Measurements from ENCODE around the gene GCN1.

The GCN1 gene

DNA sequence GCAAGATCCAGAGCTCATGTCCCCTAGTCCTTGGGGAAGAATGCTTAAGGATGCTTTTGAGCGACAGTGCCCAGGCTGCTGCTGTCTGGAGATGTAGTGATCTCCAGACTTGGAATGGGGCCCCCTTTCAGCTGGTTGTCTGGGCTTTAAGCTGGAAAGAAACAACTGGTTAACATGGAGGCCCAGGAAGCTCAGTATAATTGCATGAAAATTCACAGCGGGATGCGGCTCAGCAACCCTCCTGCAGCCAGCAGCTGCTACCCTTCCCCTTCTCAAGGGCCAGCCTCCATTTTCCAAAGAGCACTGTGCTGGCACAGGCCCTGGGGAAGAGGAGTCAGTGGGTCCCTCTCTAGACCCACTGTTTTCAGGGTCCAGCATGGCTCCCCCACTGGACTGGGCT, 104.3 kb downstream of the GCN1 start:
- DNase-seq = no peak

DNA sequence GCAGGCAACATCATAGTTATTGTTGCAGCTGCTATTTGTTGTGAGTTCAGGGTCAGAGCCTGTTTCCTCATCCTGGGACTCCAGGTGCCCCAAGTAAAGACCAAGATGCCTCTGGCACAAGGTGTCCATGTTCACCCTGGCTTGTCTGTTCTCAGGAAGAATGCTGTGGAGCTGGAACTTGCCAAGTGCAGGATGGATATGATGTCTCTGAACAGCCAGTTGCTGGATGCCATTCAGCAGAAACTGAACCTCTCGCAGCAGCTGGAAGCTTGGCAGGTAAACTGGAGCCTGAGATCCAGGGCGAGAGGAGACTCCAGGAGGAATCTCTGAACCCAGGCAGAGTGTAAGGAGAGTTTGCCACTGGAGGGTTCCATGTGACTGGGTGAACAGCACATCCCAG, 104.7 kb downstream of the GCN1 start:
- DNase-seq = no peak

DNA sequence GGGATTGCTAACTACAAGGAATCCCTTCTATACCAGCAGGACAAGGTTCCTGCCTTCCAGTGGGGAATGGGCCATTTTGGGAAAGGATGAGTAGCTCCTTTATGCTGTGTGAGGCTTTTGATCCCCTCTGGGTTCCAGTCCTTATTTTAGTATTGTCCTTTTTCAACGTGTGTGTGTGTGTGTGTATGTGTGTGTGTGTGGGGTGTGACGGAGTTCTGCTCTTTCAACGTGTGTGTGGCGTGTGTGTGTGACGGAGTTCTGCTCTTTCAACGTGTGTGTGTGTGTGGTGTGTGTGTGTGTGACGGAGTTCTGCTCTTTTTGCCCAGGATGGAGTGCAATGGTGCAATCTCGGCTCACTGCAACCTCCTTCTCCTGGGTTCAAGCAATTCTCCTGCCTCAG, 105.4 kb downstream of the GCN1 start:
- DNase-seq = no peak

DNA sequence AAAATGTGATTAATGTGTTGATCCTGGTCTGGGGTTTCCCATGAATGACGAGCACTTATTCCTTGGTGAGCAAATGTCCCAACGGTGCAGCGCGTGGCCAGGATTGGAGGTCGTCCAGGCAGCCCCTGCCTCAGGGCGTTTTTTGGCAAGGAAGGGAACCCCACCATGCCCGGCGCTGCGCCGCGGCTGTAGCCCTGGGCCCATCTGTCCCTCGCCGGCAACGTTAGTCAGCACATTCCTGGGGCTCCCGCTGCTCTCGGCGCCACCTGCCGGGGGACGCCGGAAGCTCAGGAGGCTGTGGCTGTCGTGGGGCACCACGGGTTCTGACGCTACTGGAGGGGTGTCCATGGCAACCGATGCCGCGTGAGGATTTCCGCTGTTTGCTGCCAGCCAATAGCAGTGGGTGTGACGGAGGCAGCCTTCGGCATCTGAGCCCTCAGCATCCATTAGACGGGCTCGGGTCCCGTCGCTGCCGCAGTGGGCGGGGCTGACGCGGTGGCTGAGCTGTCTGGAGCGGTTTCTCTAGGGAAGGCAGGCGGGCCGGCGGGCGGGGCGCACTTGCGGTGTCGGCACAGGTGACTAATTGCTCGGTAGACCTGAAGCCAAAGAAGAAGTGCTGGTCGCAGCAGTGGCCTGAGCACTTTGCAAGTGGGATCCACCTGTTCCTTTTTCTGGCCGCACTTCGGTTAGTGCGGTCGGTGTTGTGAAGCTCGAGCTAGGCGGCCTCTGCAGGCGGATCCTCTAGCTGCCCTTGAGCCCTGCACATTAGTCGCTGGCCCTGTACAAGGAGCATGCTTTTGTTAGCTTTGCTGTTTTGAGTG, 107.5 kb downstream of the GCN1 start:
- peak; percentile 99 to 100 for DNase-seq

DNA sequence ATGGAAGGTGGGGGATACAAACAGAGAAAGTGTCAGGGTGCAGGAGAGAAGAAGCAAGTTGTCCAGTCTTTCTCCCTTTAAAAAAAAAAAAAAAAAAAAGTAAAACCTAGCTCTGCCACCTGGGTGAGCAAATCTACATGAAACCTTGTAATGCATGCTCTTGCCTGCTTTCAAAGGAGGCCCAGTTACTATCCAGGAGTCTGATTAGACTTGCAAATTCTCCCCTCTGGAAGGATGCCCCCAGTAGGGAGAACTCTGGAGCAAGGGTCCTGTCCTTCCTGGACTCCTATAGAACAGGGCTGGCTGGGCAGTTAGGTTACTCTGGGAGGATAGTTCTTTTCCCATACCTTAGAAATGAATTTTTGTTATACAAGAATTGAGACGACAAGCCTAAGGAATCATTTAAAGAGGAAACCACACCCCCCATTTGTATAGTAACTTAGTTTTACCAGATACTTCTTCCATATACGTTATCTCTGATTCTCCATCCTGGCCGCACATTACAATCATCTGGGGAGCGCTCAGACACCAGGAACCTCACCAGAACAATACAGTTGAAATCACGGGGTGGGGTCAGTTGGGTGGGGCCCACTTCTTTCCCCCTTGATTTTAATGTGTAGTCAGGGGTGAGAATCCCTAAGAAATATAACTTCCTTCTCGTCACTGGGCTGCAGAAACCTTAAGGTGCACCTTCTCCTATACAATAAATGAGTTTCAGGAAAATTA, 108.4 kb downstream of the GCN1 start:
- DNase-seq = no peak

DNA sequence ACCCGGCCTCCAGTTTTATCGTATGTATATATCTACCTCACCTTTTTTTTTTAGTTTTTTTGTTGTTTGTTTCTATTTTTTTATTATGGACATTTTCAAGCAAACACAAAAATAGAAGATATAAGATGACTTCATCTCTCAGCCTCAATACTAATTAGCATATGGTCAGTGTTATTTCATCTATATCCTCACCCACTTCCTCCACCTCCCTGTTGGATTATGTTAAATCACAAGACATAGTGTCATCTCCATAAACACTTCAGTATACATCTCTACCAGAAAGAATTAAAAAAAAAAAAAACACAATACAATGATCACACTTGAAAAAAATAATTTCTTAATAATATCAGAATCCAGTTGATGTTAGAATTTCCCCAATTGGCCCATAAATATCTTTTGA, 112.9 kb downstream of the GCN1 start:
- DNase-seq = no peak

DNA sequence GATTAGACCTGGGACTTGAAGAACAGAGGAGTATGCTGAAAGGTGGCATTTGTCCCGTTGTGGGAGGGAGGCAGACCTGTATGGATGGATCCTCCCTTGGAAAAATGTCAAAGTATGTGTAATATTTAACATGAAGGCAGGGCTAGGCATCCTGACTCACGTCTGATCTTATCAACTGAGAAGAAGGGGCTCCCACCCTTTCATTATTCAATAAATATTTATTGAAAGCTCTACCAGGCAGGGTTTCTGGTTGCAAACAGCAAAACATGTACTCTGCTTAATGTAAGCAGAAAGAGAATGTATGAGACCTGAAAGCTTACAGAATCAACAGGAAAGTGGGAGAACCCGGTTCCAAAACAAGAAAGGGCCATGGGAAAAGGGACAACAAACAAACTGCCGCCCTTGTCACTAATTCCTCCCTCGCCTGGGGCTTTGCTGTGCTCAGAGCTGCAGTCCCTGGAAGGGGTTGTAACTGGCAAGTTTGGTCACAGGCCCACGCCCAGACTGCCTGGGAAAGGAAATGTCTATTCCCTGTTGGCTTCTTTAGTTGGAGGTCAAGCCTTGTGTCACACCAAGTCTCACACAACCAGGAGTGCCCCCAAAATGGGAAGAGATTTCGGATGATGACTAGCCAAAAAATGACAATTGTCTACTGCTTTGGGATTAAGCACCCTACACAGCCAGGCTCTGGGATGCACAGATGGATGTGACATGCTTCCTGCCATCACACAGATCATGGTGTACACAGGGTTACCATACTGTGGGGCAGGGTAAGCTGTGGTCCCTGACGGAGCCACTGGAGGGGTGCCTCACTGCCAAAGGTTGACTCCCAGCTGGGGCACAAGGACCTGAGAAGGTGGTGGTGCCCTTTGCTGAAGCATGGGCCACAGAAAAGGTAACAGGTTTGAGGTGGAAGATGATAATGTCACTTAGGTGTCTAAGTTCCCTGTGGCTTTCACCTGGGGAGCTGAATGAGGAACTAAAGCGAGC, 114.8 kb downstream of the GCN1 start:
- no peak for DNase-seq

DNA sequence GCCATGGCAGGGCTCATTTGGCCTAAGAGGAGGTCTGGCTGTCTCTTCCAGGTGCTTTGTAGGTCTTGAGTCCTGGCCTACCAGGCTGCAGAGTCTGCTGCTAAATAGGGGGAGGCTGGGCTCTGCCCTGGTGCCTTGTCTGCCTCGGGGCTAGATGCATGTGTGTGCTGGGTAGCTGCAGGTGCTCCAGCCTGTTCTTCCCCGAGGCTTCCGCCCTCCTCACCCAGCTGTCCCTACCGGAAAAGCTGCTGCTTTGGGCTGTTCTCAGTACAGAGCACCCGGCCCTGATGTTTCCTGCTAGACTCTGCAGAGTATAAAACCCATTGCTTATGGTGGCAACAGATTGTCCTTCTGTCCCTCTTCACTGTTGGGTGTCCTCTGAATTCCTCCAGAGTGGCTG, 115.6 kb downstream of the GCN1 start:
- no peak for DNase-seq

DNA sequence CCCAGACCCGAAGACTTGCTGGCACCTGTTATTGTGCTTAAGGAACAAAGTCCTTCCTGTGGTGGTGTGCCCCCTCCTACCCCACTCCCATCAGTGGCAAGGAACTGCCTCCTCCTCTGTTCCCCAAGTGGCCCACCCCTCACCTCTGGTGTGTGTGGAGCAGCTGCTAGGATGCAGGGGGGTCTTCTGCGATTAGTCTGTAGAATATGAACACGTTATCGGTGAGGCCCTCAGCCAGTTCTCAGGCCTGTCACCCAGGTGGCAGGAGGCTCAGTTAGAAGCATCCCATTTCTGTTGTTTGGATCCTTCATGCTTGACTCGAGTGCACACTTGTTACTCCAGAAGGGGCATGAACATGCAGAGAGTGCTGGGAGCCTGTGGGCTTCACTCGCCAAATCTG, 117.3 kb downstream of the GCN1 start:
- no peak for DNase-seq

Measured in stimulated activated CD4-positive, alpha-beta T cell treated with anti-CD3 and anti-CD28 coated beads, Interleukin-2, amount 100 ng/mL, for 24 hours (primary cell).